Loucy (cell line): ENCODE measurements around the gene ZBTB21.

Experiments used
- H2AFZ ChIP-seq: fragments of 200-600 bp; sonication (generic); 2 replicates; pipeline ENCODE4 v1.6.0; 2016; ENCODE audit warnings: antibody characterized with exemption, mild to moderate bottlenecking, low read length, moderate library complexity
- H3F3A ChIP-seq: fragments of 200-600 bp; 2 replicates; pipeline ENCODE4 v1.6.0; 2016; ENCODE audit warnings: antibody characterized with exemption, low read depth, mild to moderate bottlenecking
- H3K27me3 ChIP-seq: fragments of 200-600 bp; sonication (generic); 2 replicates; pipeline ENCODE4 v1.6.1; 2014; ENCODE audit warnings: low read length, mild to moderate bottlenecking; ENCODE audit not compliant: insufficient read depth, poor library complexity, severe bottlenecking
- H3K36me3 ChIP-seq: fragments of 200-600 bp; sonication (generic); 2 replicates; pipeline ENCODE4 v1.6.1; 2016; ENCODE audit warnings: low read length; ENCODE audit not compliant: insufficient read depth
- H3K4me1 ChIP-seq: fragments of 200-600 bp; sonication (generic); 2 replicates; pipeline ENCODE4 v1.5.1; 2014; ENCODE audit warnings: low read length, mild to moderate bottlenecking; ENCODE audit not compliant: insufficient read depth, poor library complexity, severe bottlenecking
- H3K4me2 ChIP-seq: fragments of 200-600 bp; sonication (generic); 2 replicates; pipeline ENCODE4 v1.6.0; 2014; ENCODE audit warnings: antibody characterized with exemption, low read length, low read depth, mild to moderate bottlenecking; ENCODE audit not compliant: poor library complexity, severe bottlenecking
- H3K4me3 ChIP-seq: fragments of 200-600 bp; sonication (generic); 2 replicates; pipeline ENCODE4 v1.5.1; 2014; ENCODE audit warnings: low read length, mild to moderate bottlenecking, mixed read lengths; ENCODE audit not compliant: poor library complexity, severe bottlenecking
- H3K79me2 ChIP-seq: fragments of 200-600 bp; sonication (generic); 2 replicates; pipeline ENCODE4 v1.6.1; 2014; ENCODE audit warnings: low read length; ENCODE audit not compliant: insufficient read depth
- H3K9ac ChIP-seq: fragments of 200-600 bp; sonication (generic); 2 replicates; pipeline ENCODE4 v1.6.0; 2014; ENCODE audit warnings: mild to moderate bottlenecking, low read depth, low read length, moderate library complexity; ENCODE audit not compliant: poor library complexity, severe bottlenecking
- H3K9me2 ChIP-seq: fragments of 200-600 bp; sonication (generic); replicated peaks from 2 replicates; pipeline ENCODE4 v1.6.1; 2016; ENCODE audit warnings: low read depth, low read length, mixed read lengths
- H3K9me3 ChIP-seq: fragments of 200-600 bp; sonication (generic); 2 replicates; pipeline ENCODE4 v1.6.1; 2014; ENCODE audit warnings: mild to moderate bottlenecking, antibody characterized with exemption, low read length, low read depth; ENCODE audit not compliant: insufficient read depth
- H4K20me1 ChIP-seq: fragments of 200-600 bp; sonication (generic); 2 replicates; pipeline ENCODE4 v1.6.0; 2014; ENCODE audit warnings: antibody characterized with exemption, low read length, mild to moderate bottlenecking; ENCODE audit not compliant: insufficient read depth, poor library complexity, severe bottlenecking
- CTCF ChIP-seq: fragments of 200-600 bp; sonication (generic); conservative IDR thresholded peaks from 2 replicates; pipeline ENCODE4 v1.5.1; 2014; ENCODE audit warnings: mild to moderate bottlenecking, antibody characterized with exemption, low read length
- EZH2phosphoT487 ChIP-seq: fragments of 200-600 bp; IDR thresholded peaks from 2 replicates; pipeline ENCODE4 v1.6.1; 2018; ENCODE audit warnings: antibody characterized with exemption, mild to moderate bottlenecking, moderate library complexity, borderline replicate concordance

The ZBTB21 gene

DNA sequence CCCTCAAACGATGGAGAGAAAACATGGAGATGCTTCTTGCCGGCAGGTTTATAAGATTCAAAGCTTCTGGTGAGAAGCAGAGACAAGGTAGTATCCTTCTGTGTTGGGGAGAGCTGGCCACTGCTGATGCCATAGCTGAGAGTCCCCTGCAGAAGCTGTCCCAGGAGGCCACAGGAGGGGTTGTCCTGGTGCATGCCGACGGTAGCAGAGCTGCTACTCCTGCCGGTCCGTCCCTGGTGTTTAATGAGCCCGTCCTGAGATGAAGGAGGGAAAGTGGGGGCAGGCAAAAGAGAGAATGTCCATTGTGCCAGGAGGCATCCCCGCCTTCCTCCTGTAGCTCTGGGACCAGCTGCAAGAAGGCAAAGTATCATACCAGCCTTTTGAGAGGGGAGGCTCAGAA is 46.0 kb downstream of the ZBTB21 start:
- peaks cover 23% of the 10 kb centered on the region for H3K4me1 ChIP-seq
- no peaks in the 10 kb centered on the region for H4K20me1 ChIP-seq
- no peak for TF ChIP-seq CTCF

GRCh38 chr21:41962425-41962966 is 47.7 kb downstream of the ZBTB21 start:
- Histone ChIP-seq H3K9ac (peak overlapping the region; percentile 64), H3K4me1 (peaks cover 31% of the 10 kb centered on the region), H3K4me2 (peak overlapping the region; percentile 53)

More for the DNA sequence above, 46.0 kb downstream of the ZBTB21 start:
- H3K4me2 ChIP-seq = no peak overlapping the region
- H3K36me3 ChIP-seq = no peaks in the 10 kb centered on the region
- H3K79me2 ChIP-seq = no peaks in the 10 kb centered on the region
- no peak overlapping the region for H3K9ac ChIP-seq
- no peak overlapping the region for H2AFZ ChIP-seq
- H3K9me2 ChIP-seq = no peaks in the 10 kb centered on the region
- no peaks in the 10 kb centered on the region for H3K27me3 ChIP-seq
- no peak overlapping the region for H3K4me3 ChIP-seq
- H3F3A ChIP-seq = no peaks in the 10 kb centered on the region; the same call in 1 of the 2 replicates
- H3K9me3 ChIP-seq = no peaks in the 10 kb centered on the region

DNA sequence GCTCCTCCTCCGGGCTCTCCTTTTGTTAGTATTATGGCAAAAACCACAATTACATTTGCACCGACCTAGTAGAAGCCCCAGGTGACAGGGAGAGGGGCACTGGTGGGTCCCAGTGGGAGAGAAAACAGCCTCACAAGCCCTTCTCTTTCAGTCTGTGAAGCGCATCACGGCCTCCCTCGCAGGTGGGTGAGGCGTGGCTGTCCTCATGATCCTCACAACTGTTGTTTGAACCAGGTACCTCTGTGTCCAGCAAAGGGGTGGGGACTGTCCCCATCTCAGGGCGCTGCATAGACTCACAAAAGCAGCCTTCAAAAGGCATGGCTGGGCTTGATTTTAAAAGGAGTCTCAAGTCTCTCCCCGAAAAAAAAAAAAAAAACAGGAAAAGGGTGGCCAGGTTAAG is 48.4 kb downstream of the ZBTB21 start:
- peak overlapping the region; percentile 53 for H3K4me2 ChIP-seq
- no peaks in the 10 kb centered on the region for H3K27me3 ChIP-seq
- H3K4me1 ChIP-seq = peaks cover 39% of the 10 kb centered on the region
- H2AFZ ChIP-seq = peak overlapping the region; percentile 73
- no peaks in the 10 kb centered on the region for H3K36me3 ChIP-seq
- H3K4me3 ChIP-seq = peak overlapping the region; percentile 43
- H3K79me2 ChIP-seq = no peaks in the 10 kb centered on the region
- no peaks in the 10 kb centered on the region for H3K9me3 ChIP-seq
- TF ChIP-seq CTCF (no peak), EZH2phosphoT487 (no peak)
- peak overlapping the region; percentile 64 for H3K9ac ChIP-seq
- H4K20me1 ChIP-seq = no peaks in the 10 kb centered on the region
- no peaks in the 10 kb centered on the region for H3K9me2 ChIP-seq
- peaks cover 10% of the 10 kb centered on the region; the same call in 1 of the 2 replicates for H3F3A ChIP-seq

More at GRCh38 chr21:41962425-41962966, 47.7 kb downstream of the ZBTB21 start:
- Histone ChIP-seq H3K27me3 (no peaks in the 10 kb centered on the region), H3F3A (peaks cover 3% of the 10 kb centered on the region; the same call in 1 of the 2 replicates), H3K9me3 (no peaks in the 10 kb centered on the region), H4K20me1 (no peaks in the 10 kb centered on the region), H3K79me2 (no peaks in the 10 kb centered on the region), H3K36me3 (no peaks in the 10 kb centered on the region), H3K4me3 (peak overlapping the region; percentile 43), H3K9me2 (no peaks in the 10 kb centered on the region), H2AFZ (peak overlapping the region; percentile 73; the same call in 1 of the 2 replicates)
- TF ChIP-seq EZH2phosphoT487 (no peak), CTCF (no peak)
